HG03175 (cell line): ENCODE data around the gene SRRM3.
"Not testable (repeated sequence)": the region's sequence is repeated elsewhere in the genome, so short reads cannot be mapped to it uniquely, and the experiment has no call there.

Source experiments
- ATAC-seq: cut with Tn5 transposase; IDR thresholded peaks from one replicate; pipeline ENCODE4 v1.9.1; 2021; ENCODE audit warnings: mild to moderate bottlenecking, moderate library complexity; ENCODE audit not compliant: unreplicated experiment

Gene SRRM3

GRCh38 chr7:76201732-76202665, at the start of gene SRRM3:
TSS of gene SRRM3 (plus strand) at chr7:76201896. CDS start at chr7:76235067, 33,171 bp downstream.
- peak; percentile 62 for ATAC-seq

- no peak for ATAC-seq
These were observed 49.8 kb upstream of the SRRM3 start for GRCh38 chr7:76151932-76152331.

- not testable (repeated sequence) for ATAC-seq
These were observed 48.0 kb upstream of the SRRM3 start for GRCh38 chr7:76153571-76154230.

GRCh38 chr7:76155938-76156337, 45.8 kb upstream of the SRRM3 start:
- ATAC-seq = no peak

- ATAC-seq = not testable (repeated sequence)
These were observed 44.6 kb upstream of the SRRM3 start for GRCh38 chr7:76156992-76157685.

- not testable (repeated sequence) for ATAC-seq
These were observed 43.3 kb upstream of the SRRM3 start for GRCh38 chr7:76158416-76158815.

- ATAC-seq = not testable (repeated sequence)
These were observed 39.1 kb upstream of the SRRM3 start for GRCh38 chr7:76162416-76163170.

- ATAC-seq = not testable (repeated sequence)
These were observed 37.9 kb upstream of the SRRM3 start for GRCh38 chr7:76163812-76164211.

GRCh38 chr7:76165106-76165972, 36.4 kb upstream of the SRRM3 start:
- ATAC-seq = no peak

GRCh38 chr7:76165973-76166403, 35.7 kb upstream of the SRRM3 start:
- no peak for ATAC-seq

GRCh38 chr7:76166404-76167255, 35.1 kb upstream of the SRRM3 start:
- peak; percentile 87 for ATAC-seq

GRCh38 chr7:76173566-76174205, 28.0 kb upstream of the SRRM3 start:
- no peak for ATAC-seq

GRCh38 chr7:76176951-76177350, 24.7 kb upstream of the SRRM3 start:
- ATAC-seq = not testable (repeated sequence)

- no peak for ATAC-seq
These were observed 22.0 kb upstream of the SRRM3 start for GRCh38 chr7:76179686-76180085.

GRCh38 chr7:76182225-76182960, 19.3 kb upstream of the SRRM3 start:
- ATAC-seq = no peak

- ATAC-seq = no peak
These were observed 16.4 kb upstream of the SRRM3 start for GRCh38 chr7:76185187-76185896.

GRCh38 chr7:76187272-76187671, 14.4 kb upstream of the SRRM3 start:
- ATAC-seq = no peak
